H9 (cell line): ENCODE data around the gene OR10J4. TPM values are rescaled to one million over a fixed set of nuclear protein-coding genes. Genes with fewer than 3 reads are reported as not detected.

Experiments
- DNase-seq: peaks from one replicate; pipeline ENCODE4 v3.0.0-alpha.2; 2017
- H2AFZ ChIP-seq: one replicate; pipeline ENCODE4 v1.6.1; 2013; ENCODE audit warnings: mild to moderate bottlenecking, low read length, control low read depth, moderate library complexity
- H2AK5ac ChIP-seq: 2 replicates; pipeline ENCODE4 v1.6.1; 2013; ENCODE audit warnings: low read length, control low read depth, mixed read lengths; ENCODE audit not compliant: insufficient read length
- H2BK120ac ChIP-seq: one replicate; pipeline ENCODE4 v1.6.1; 2013; ENCODE audit warnings: low read depth, mild to moderate bottlenecking, low read length, control low read depth, inconsistent platforms; ENCODE audit not compliant: poor library complexity, severe bottlenecking
- H2BK12ac ChIP-seq: 2 replicates; pipeline ENCODE4 v1.6.1; 2013; ENCODE audit warnings: low read length, control low read depth, mixed read lengths, low read depth; ENCODE audit not compliant: insufficient read length
- H2BK15ac ChIP-seq: 2 replicates; pipeline ENCODE4 v1.6.1; 2013; ENCODE audit warnings: low read depth, low read length, control low read depth
- H2BK20ac ChIP-seq: one replicate; pipeline ENCODE4 v1.6.1; 2013; ENCODE audit warnings: low read depth, mild to moderate bottlenecking, low read length, control low read depth, inconsistent platforms; ENCODE audit not compliant: poor library complexity, severe bottlenecking
- H2BK5ac ChIP-seq: 2 replicates; pipeline ENCODE4 v1.6.1; 2013; ENCODE audit warnings: low read length, control low read depth, mixed read lengths; ENCODE audit not compliant: insufficient read length
- H3K14ac ChIP-seq: 2 replicates; pipeline ENCODE4 v1.6.1; 2013; ENCODE audit warnings: low read length, control low read depth; ENCODE audit not compliant: insufficient read depth
- H3K18ac ChIP-seq: 2 replicates; pipeline ENCODE4 v1.6.1; 2013; ENCODE audit warnings: low read depth, mild to moderate bottlenecking, mixed read lengths, low read length, control low read depth; ENCODE audit not compliant: insufficient read length
- H3K23ac ChIP-seq: 2 replicates; pipeline ENCODE4 v1.6.1; 2013; ENCODE audit warnings: low read length, control low read depth, mixed read lengths, low read depth; ENCODE audit not compliant: insufficient read length
- H3K23me2 ChIP-seq: 2 replicates; pipeline ENCODE4 v1.6.1; 2013; ENCODE audit warnings: low read depth, mild to moderate bottlenecking, mixed read lengths, low read length, control low read depth; ENCODE audit not compliant: insufficient read length, poor library complexity, severe bottlenecking
- H3K27ac ChIP-seq: 2 replicates; pipeline ENCODE4 v1.5.1; 2013; ENCODE audit warnings: low read length, control low read depth, mixed read lengths, low read depth; ENCODE audit not compliant: insufficient read length
- H3K27me3 ChIP-seq: 2 replicates; pipeline ENCODE4 v1.6.1; 2013; ENCODE audit warnings: low read length, control low read depth, inconsistent platforms; ENCODE audit not compliant: insufficient read depth
- H3K4ac ChIP-seq: 2 replicates; pipeline ENCODE4 v1.6.1; 2013; ENCODE audit warnings: low read depth, mild to moderate bottlenecking, control low read depth, inconsistent platforms, low read length, moderate library complexity
- H3K4me1 ChIP-seq: 2 replicates; pipeline ENCODE4 v1.6.1; 2013; ENCODE audit warnings: low read length, control low read depth, inconsistent platforms; ENCODE audit not compliant: insufficient read depth
- H3K4me2 ChIP-seq: 2 replicates; pipeline ENCODE4 v1.6.1; 2013; ENCODE audit warnings: low read length, control low read depth, mixed read lengths; ENCODE audit not compliant: insufficient read length, insufficient read depth
- H3K56ac ChIP-seq: 2 replicates; pipeline ENCODE4 v1.6.1; 2013; ENCODE audit warnings: low read depth, mild to moderate bottlenecking, mixed read lengths, low read length, control low read depth; ENCODE audit not compliant: insufficient read length
- H3K79me1 ChIP-seq: 2 replicates; pipeline ENCODE4 v1.6.1; 2013; ENCODE audit warnings: low read depth, mild to moderate bottlenecking, moderate library complexity, low read length, control low read depth, inconsistent platforms; ENCODE audit not compliant: insufficient read depth, poor library complexity, severe bottlenecking
- H3K79me2 ChIP-seq: 2 replicates; pipeline ENCODE4 v1.6.1; 2013; ENCODE audit warnings: low read length, control low read depth, inconsistent platforms; ENCODE audit not compliant: insufficient read depth
- H3K9ac ChIP-seq: 2 replicates; pipeline ENCODE4 v1.6.1; 2013; ENCODE audit warnings: low read length, control low read depth, mixed read lengths; ENCODE audit not compliant: insufficient read length; ENCODE audit errors: extremely low read depth
- H3K9me3 ChIP-seq: one replicate; pipeline ENCODE4 v1.6.1; 2013; ENCODE audit warnings: low read depth, low read length, inconsistent platforms; ENCODE audit not compliant: control insufficient read depth
- H3T11ph ChIP-seq: one replicate; pipeline ENCODE4 v1.6.1; 2013; ENCODE audit warnings: mild to moderate bottlenecking, low read length, control low read depth, inconsistent platforms
- H4K20me1 ChIP-seq: one replicate; pipeline ENCODE4 v1.6.1; 2013; ENCODE audit not compliant: control insufficient read depth, insufficient read length, insufficient read depth
- H4K5ac ChIP-seq: 2 replicates; pipeline ENCODE4 v1.6.1; 2013; ENCODE audit warnings: low read depth, mild to moderate bottlenecking, mixed read lengths, low read length, control low read depth; ENCODE audit not compliant: insufficient read length
- H4K8ac ChIP-seq: replicated peaks from 2 replicates; pipeline ENCODE4 v1.6.1; 2013; ENCODE audit warnings: low read length, control low read depth, mixed read lengths, low read depth; ENCODE audit not compliant: insufficient read length
- H4K91ac ChIP-seq: 2 replicates; pipeline ENCODE4 v1.6.1; 2013; ENCODE audit warnings: low read depth, mild to moderate bottlenecking, moderate library complexity, mixed read lengths, low read length, control low read depth; ENCODE audit not compliant: insufficient read length
- H3K27ac Mint-ChIP-seq, 3 experiments: 2 replicates in 2 of 3; 3 replicates in 1 of 3; pipeline ENCODE4 v1.8.0; 2020 to 2021; ENCODE audit warnings: mixed read lengths in 3 of 3, mild to moderate bottlenecking in 1 of 3, moderate library complexity in 1 of 3
- H3K27me3 Mint-ChIP-seq: 2 replicates; pipeline ENCODE4 v1.8.0; 2021; ENCODE audit warnings: low read depth, mild to moderate bottlenecking, moderate library complexity, mixed read lengths
- H3K36me3 Mint-ChIP-seq, 3 experiments: 2 replicates in 2 of 3; 3 replicates in 1 of 3; pipeline ENCODE4 v1.8.0; 2020 to 2021; ENCODE audit warnings: low read depth in 3 of 3, mixed read lengths in 3 of 3; ENCODE audit not compliant: insufficient read depth in 1 of 3
- H3K4me1 Mint-ChIP-seq, 2 experiments: 2 replicates each; pipeline ENCODE4 v1.8.0; 2020; ENCODE audit warnings: mixed read lengths in 2 of 2
- H3K4me3 Mint-ChIP-seq, 2 experiments: 2 replicates in 1 of 2; 3 replicates in 1 of 2; pipeline ENCODE4 v1.8.0; 2020 to 2021; ENCODE audit warnings: mild to moderate bottlenecking in 2 of 2, mixed read lengths in 2 of 2, moderate library complexity in 1 of 2
- H3K9me3 Mint-ChIP-seq, 2 experiments: 2 replicates in 1 of 2; 3 replicates in 1 of 2; pipeline ENCODE4 v1.8.0; 2020; ENCODE audit warnings: mild to moderate bottlenecking in 2 of 2, mixed read lengths in 2 of 2, moderate library complexity in 1 of 2
- CTCF ChIP-seq: fragments of 200-600 bp; sonication (generic); conservative IDR thresholded peaks from 3 replicates; pipeline ENCODE4 v1.8.0; 2021; ENCODE audit warnings: antibody characterized with exemption, mild to moderate bottlenecking
- WGBS: extraction: QIAGEN DNeasy Blood & Tissue Kit; methylation state at CpG from one replicate; pipeline ENCODE4 v1.1.7; 2013; ENCODE audit warnings: missing lambda C conversion rate, low lambda C conversion rate, mixed read lengths; ENCODE audit not compliant: insufficient read length; ENCODE audit errors: extremely low coverage; 5-methylcytosine and 5-hydroxymethylcytosine counted together
- total RNA-seq: library from RNA; stranded (reverse); gene quantifications from 2 replicates; pipeline ENCODE4 v1.2.1, GENCODE V29; 2021

OR10J4 gene
- total RNA-seq, 1 experiment from 2014 or later, result not detected

DNA sequence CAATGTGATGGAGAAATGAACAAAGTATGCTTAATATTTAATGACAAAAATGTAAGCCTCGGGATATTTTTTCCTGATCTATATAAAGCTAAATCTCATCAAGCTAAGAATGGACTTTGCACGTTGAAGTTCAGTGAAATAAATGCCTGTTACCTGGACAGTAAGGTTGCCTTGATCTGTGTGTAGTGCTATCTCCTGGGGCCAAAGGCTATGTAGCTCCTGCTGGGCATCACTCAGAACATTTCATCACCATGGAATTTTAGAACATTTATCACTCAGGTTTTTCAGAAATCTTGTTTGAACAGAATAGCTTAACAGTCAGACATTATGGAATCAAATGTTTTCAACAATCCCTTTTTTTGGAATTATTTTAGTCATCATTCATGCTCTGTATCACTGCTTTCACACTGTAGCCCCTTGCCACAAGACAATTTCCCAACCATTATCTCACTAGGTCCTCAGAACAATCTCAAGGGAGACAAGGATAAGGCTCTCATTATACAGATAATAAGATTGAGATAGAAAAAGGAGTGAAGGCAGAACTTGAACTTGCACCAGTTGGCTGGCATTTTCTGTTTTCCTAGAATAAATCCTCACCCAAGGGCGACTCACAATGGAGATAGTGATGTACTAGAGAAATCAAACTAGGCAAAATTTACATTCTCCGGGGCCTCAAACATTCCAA lies 11.2 kb downstream of the OR10J4 start:
- no peaks in the 10 kb centered on the region for H3K79me2 ChIP-seq
- no peak overlapping the region for H2BK20ac ChIP-seq
- TF ChIP-seq CTCF, result no peak
- no peaks in the 10 kb centered on the region for H3K9me3 ChIP-seq
- no peaks in the 10 kb centered on the region for H3K79me1 ChIP-seq
- no peaks in the 10 kb centered on the region for H4K20me1 ChIP-seq
- WGBS, result no CpG with 5 or more reads among the region's 4 CpGs
- H2AFZ ChIP-seq, result no peak overlapping the region
- Mint-ChIP-seq H3K27ac (no peak overlapping the region), H3K36me3 (peaks cover 2 to 31% (median 6%) of the 10 kb centered on the region in 3 experiments; a peak in 4 of 7 replicates), H3K27me3 (no peaks in the 10 kb centered on the region; the same call in 1 of the 2 replicates), H3K9me3 (peaks cover 14 to 65% of the 10 kb centered on the region in 2 experiments), H3K4me3 (no peak overlapping the region), H3K4me1 (no peaks in the 10 kb centered on the region)
- H3K27me3 ChIP-seq, result no peaks in the 10 kb centered on the region
- no peak overlapping the region for H3K9ac ChIP-seq
- H2BK12ac ChIP-seq, result no peak overlapping the region
- H3K14ac ChIP-seq, result no peak overlapping the region
- no peaks in the 10 kb centered on the region for H3K4me1 ChIP-seq
- H3K4me2 ChIP-seq, result no peak overlapping the region
- no peak overlapping the region for H3K18ac ChIP-seq
- H2BK120ac ChIP-seq, result no peak overlapping the region
- no peak overlapping the region for H2BK5ac ChIP-seq
- no peak overlapping the region for H4K91ac ChIP-seq
- no peak overlapping the region for H2AK5ac ChIP-seq
- no peak overlapping the region for H3T11ph ChIP-seq
- H4K5ac ChIP-seq, result no peak overlapping the region
- H3K23ac ChIP-seq, result no peak overlapping the region
- no peak for DNase-seq
- H3K56ac ChIP-seq, result no peak overlapping the region
- H4K8ac ChIP-seq, result no peak overlapping the region
- H2BK15ac ChIP-seq, result no peak overlapping the region
- no peak overlapping the region for H3K4ac ChIP-seq
- no peaks in the 10 kb centered on the region for H3K23me2 ChIP-seq
- H3K27ac ChIP-seq, result no peak overlapping the region
